Stimulated activated naive CD4-positive, alpha-beta T cell (primary cell): ENCODE measurements around the gene VAV2.
"Not testable (repeated sequence)": the region's sequence is repeated elsewhere in the genome, so short reads cannot be mapped to it uniquely, and the experiment has no call there.

Experiments used
- DNase-seq, 6 experiments: peaks; one replicate each; lab custom pipeline; 2025; lab: John Stamatoyannopoulos, UW

Gene VAV2

GRCh38 chr9:133767625-133768024 lies 224.5 kb downstream of the VAV2 start:
- no peak for DNase-seq

DNA sequence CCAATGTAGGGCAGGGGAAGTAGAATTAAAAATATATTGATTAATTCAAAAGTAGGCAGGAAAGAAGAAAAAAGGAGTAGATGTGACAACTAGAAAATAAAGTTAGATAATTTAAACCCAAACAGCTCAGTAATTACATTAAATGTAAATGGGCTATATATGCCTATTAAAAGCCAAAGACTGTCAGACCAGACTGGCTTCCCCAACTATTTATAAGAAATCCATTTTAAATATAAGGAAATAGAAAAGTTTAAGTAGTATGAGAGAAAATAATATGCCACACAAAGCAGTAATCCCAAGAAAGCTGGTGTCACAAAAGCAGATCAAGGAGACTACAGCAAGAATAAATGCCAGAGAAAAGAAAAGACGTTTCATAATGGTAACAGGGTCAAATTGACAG lies 225.1 kb downstream of the VAV2 start:
- DNase-seq: no peak

DNA sequence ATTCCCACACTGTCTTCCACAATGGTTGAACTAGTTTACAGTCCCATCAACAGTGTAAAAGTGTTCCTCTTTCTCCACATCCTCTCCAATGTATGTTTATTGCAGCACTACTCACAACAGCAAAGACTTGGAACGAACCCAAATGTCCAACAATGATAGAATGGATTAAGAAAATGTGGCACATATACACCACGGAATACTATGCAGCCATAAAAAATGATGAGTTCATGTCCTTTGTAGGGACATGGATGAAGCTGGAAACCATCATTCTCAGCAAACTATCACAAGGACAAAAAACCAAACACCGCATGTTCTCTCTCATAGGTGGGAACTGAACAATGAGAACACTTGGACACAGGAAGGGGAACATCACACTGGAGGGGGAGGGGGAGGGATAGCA lies 225.9 kb downstream of the VAV2 start:
- DNase-seq: not testable (repeated sequence)

GRCh38 chr9:133763272-133764183 lies 228.6 kb downstream of the VAV2 start:
- DNase-seq: no peak

DNA sequence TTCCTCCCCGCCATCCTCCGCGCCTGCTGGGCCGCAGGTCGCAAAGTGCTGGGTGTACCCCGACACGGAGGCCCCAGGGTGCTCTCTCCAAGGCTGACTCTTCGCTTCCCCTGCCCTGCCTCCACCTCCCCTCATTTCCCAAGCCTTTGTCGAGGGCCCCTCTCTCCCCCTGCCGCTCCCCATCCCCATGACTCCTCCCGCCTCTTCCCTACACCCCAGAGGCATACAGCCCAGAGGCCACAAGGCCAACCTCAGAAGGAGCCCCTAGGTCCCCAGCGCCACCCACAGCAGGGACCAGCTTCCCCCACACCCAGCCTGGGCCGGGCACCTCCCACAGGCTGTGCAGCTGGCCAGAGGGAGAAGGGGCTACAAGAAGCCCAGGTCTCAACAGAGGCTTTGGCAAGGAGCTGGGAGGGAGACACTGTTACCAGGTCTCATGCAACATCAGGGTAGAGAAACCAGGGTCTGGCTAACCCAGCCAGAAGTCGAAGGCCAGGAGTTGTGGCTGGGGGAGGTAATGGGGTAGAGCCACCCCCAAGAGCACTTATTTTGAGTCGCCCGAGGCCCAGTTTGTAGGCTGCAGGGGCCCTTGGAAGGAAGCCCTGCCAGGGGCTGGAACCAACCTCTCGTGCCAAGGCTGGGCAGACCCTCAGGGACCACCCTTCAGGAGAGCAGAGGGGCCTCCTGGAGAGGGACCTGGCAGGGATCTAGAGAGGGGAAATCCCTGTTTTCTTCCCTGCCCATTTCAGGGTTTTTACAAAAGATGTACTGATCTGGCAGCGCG lies 229.4 kb downstream of the VAV2 start:
- DNase-seq: no peak

DNA sequence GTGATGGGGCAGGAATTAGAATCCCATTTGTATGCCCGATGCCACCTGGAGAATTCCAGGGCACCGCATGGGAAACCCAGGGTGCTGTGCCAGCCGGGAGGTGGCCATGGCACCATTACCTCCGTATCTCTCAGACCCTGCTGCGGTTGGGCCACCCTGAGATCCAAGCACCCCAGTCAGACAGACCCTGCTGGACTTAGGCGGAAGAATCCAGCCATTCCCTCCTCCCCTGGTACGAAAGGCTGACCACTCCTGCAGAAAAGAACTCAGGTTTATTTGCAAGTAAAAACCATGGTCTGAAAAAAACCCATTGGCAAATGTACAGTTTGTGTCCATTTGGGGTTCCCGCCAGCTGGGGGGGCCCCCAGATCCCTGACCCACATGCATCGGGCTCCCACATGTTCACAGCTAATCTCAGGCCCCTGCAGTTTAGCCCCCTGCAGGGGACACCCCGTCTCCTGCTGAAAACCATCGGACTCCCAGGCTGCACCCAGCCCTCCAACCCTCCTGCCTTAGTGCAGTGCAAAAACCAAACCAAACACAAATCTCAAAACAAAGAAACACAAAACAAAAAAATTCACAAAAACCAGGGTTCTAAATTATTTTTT lies 230.4 kb downstream of the VAV2 start:
- DNase-seq: no peak

- no peak for DNase-seq
These were observed 231.3 kb downstream of the VAV2 start for GRCh38 chr9:133760713-133761290.

GRCh38 chr9:133759946-133760345 lies 232.2 kb downstream of the VAV2 start:
- DNase-seq: no peak

- DNase-seq: no peak
These were observed 232.8 kb downstream of the VAV2 start for GRCh38 chr9:133759146-133759900.

DNA sequence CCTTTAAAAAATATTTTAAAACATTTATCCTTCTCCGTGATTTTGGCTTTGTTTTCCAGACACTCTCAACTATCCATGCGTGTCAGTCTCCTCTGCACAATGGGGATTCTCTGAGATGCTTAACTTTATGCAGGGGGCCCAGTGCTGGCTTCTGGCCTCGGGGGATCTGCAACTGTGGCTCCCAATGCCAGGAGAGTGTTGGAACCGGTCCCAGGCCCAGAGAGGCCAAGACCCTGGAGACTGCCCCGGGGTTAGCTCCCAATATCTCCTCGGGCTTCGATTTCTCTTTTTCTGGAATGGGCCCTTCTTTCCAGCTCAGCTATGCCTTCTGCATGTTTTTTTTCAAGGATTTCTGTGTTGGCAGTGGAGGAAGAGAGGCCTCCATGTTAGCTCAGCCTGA lies 233.9 kb downstream of the VAV2 start:
- no peak for DNase-seq

DNA sequence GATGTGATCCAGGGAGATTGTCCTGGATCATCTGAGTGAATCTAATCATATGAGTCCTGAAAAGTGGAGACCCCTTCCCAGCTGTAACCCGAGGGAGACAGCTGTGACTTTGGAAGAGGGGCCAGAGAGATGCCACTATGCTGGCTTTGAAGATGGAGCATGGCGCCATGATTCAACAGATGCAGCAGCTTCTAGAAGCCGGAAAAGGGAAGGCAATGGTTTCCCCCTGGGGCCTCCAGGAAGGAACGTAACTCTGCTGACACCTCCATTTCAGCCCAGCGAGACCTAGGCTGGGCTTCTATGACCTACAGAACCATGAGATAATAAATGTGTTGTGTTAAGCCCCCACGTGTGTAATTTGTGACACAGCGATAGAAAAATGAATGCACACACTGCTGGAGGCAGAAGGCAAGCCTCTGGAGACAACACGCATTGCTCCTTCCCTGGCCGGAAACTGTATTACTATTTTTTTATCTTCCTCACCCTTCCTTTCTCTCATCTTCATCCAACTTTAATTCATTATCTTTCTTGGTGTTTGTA lies 237.4 kb downstream of the VAV2 start:
- no peak for DNase-seq

DNA sequence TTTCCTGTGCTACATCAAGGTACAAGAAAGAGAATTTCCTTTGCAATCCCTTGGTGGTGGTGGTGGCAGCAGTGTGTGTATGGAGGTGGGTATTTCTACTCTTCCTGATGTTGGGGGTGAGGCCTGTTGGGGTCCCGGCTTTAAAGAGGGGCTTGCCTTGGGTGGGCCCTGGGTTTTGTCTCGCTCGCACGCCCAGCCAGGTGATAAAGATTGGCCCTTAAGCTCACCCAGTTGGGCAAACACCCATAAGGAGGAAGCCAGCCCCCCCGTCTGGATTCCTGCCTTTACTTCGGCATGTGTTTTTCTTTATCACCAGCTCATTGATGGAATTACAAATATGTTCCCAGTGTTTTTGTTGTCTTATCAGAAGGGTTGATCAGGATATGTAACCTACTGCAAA lies 237.9 kb downstream of the VAV2 start:
- DNase-seq: no peak

DNA sequence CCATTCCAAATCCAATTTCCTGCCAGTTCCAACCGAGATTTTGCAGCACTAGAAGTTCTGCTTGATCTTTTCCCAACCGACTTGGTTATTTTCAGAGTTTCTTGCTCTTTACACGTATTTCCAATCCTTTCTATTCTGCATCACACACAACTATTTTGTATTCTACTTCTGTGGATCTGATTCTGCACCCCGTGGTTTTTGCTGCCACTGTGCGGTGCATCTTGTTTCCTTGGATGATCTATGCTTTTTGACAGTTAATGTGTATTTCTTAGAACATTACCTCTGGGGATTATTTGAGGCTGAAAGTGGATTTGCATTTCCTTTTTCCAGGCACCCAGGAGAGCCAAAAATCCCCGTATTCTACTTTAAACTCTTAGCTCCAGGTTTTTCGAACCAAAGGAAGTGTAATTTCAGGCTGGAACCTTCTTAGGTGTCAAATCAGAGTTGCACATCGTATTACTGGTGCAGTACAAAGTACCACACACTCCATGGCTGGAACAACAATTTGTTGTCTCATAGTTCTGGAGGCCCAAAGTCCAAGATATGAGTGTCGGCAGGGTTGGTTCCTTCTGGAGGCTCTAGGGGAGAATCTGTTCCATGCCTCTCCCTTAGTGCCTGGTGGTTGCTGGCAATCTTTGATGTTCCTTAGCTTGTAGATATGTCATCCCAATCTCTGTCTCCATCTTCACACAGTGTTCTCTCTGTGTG lies 239.2 kb downstream of the VAV2 start:
- DNase-seq: no peak

DNA sequence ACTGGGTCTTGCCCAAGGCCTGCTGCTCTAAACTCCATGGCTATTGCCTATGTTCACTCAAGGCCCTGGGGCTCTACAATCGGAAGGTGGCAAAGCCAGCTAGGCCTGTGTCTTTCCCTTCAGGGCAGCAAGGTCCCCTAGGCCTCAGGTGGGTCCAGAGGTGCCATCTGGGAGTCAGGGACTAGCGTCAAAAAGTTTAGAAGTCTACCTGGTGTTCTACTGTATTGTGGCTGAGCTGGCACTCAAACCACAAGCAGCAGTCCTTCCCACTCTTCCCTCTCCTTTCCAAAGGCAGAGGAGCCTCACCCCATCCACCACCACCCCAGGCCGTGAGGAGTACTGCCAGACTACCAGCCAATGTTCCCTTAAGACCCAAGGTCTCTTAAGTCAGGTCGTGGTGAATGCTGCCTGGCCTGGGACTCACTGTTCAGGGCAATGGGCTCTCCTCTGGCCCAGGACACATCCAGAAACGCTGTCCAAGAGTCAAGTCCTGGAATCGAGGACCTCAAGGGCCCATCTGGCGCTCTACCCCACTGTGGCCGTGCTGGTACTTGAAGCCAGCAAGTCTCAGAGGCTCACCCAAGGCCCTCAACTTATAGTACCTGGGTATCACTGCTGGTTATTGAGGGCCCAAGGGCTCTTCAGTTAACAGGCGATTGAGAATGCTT lies 241.0 kb downstream of the VAV2 start:
- DNase-seq: no peak

DNA sequence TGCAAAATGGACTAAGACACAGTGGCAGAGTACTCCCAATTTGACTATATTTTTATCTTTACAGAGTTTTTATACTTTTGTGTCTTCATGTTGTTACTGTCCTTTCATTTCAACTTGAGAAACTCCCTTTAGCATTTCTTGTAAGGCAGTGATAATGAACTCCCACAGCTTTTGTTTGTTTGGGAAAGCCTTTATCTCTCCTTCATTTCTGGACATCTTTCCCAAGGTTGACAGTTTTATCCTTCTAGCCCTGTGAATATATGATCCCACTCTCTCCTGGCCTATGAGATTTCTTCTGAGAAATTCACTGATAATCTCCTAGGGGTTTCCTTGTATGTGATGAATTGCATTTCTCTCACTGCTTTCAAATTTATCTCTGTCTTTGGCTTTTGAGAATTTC lies 244.8 kb downstream of the VAV2 start:
- no peak for DNase-seq

GRCh38 chr9:133744528-133744927 lies 247.6 kb downstream of the VAV2 start:
- not testable (repeated sequence) for DNase-seq

DNA sequence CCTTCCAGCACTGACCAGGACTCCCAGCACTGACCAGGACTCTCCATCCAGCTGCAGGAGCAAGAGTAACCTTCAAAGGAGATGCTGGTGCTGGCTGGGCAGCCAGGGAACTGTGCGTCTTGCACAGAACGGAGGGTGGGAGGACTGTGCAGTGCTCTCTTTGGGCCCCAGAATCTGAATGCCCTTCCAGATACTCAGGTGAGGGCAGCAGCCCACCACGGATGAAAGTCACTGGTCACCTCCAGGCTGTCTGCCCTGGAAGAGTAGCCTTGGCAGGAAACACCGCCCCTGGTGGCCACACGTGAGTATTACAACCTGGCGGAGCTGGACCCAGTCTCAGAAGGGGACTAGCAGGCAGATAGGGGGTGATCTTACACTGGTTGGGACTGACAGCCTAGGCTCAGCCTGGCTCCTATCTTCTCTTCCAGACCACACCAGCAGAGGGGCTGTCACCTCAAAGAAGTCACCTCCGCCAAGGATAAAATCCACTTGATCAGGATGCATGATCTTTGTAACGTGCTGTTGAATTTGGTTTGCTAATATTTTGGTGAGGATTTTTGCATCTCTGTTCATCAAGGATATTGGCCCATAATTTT lies 249.2 kb downstream of the VAV2 start:
- DNase-seq: peak; percentile 32 to 78 (median 63)

GRCh38 chr9:133742251-133742650 lies 249.9 kb downstream of the VAV2 start:
- no peak for DNase-seq

- DNase-seq: no peak
These were observed 250.4 kb downstream of the VAV2 start for GRCh38 chr9:133741716-133742115.

- no peak for DNase-seq
These were observed 251.2 kb downstream of the VAV2 start for GRCh38 chr9:133740911-133741310.
